Stimulated activated CD8-positive, alpha-beta memory T cell treated with anti-CD3 and anti-CD28 coated beads, Interleukin-7, amount 100 ng/mL, for 48 hours (primary cell): ENCODE results near the gene UPF3A.
A peak's percentile ranks its signal among the peaks of the same experiment; 100 is the strongest.
"Not testable (repeated sequence)": the region's sequence is repeated elsewhere in the genome, so short reads cannot be mapped to it uniquely, and the experiment has no call there.

Source experiments
- DNase-seq, 2 donors: peaks; one replicate each; pipeline ENCODE4 v3.0.0-alpha.2; 2020; ENCODE audit warnings: low read depth in 1 of 2; ENCODE audit errors: extremely low read depth in 1 of 2

The UPF3A gene

DNA sequence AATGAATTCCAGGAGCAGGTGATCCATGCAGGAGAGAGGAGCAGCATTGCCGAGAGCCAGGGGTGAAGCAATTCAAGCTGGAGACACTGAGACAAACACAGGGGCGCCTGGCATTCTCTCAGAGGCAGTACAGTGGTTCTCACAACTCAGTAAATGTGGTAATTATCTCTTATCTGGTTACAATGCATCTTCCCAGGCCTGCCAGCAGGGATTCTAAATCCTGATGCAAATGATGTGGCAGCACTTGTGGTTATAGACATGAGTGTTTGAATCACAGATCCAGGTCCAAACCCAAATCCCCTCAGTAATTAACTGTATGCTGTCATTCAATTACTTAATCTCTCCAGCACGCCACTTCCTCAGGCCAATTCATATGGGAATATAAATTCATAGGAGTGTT is 52.5 kb downstream of the UPF3A start:
- not testable (repeated sequence) for DNase-seq

DNA sequence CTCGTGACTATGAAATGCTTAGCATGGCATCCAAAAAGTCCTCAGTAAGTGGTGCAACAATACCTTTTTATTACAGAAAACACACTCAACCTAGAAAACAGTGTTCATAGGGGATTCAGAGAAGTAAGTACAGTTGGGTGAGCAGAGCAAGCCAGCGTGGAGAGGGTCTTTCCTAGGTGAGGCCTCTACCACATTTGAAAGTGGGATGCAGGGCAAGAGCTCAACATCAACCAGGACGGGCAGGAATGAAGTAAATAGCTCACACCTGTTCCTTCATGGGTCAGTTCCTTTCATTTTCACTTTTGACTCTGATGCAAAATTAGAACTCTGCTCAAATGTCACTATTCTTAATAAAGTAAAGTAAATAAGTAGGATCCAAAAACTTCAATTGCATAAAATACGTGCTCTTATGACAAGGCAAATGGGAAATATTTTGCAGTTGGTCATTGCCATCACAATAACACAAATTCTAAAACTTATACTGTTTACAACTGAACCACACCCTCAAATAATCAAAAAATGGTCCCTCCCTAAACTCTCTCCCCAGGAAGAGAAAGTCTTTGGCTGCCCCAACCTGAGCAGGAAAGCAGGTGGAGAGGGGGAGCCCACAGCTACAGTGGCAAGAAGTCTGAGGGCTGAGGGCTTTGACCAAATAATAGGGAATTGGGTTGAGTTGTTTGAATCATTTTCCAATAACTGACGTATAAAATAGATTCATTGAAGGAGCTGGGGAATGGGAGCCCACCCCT is 53.1 kb downstream of the UPF3A start:
- DNase-seq = no peak

DNA sequence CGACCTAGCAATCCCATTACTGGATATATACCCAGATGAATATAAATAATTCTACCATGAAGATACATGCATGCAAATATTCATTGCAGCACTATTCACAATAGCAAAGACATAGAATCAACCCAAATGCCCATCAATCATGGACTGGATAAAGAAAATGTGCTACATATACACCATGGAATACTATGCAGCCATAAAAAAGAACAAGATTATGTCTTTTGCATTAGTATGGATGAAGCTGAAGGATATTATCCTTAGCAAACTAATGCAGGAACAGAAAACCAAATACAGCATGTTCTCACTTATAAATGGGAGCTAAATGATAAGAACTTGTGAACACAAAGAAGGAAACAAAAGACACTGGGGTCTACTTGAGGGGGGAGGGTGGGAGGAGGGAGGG is 55.1 kb downstream of the UPF3A start:
- DNase-seq = not testable (repeated sequence)

DNA sequence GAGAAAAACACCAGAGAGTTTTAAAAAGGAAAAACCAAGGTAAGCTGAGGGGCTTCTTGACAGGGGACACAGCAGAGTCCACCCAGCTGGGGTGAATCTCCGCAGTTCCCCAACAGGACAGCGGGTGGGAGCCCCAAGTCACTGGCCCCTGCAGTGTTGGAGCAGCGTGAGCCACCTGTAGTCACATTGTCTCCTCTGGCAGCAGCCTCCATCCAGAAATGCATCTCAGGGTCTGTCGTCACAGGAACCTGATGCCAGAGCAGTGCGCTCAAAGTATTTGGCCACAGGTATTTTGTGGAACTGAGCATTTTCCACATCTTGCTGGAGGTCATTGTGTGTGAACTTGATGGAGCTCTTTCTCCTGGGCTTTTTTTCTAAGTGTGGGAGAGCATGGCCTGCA is 57.6 kb downstream of the UPF3A start:
- no peak for DNase-seq

GRCh38 chr13:114339857-114340534 is 58.6 kb downstream of the UPF3A start:
- peak; percentile 27 to 30 for DNase-seq

DNA sequence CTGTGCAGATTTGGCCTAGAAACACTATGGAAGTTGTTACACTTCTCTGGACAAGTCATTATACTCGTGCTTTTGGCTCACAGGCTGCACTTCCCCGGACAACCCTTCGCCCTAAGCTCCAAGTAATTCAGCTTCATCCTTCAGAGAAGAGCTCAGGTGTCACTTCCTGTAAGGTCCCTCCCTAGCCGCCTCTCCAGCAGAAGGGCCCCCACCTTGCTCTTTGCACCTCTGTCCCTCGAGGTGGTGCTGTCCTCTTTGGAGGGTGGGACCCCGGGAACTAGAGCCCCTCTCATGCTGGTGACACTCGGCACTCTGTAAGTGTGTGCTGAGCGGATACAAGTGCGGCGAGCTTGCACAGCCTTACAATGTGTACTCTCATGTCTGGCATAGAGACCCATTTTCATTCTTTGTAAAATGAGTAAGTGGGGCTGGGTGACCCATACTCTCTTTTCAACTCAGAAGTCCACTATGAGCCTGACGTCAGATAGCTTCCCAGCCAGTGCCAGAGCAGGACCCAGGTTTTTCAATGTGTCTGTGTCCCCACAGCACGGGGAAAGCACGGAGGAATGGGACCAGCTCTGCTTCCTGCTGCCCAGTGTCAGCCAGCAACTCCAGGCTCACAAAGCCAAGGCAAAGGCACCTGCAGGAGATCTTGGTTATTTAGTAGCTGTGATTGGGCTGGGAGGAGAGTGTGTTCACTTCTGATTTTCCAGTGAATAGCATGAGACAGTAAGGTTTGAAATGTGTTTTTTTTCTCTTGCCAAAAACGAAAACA is 59.8 kb downstream of the UPF3A start:
- DNase-seq = no peak

GRCh38 chr13:114347256-114347655 is 65.9 kb downstream of the UPF3A start:
- DNase-seq = not testable (repeated sequence)

- not testable (repeated sequence) for DNase-seq
Observed at GRCh38 chr13:114352763-114353162, 71.4 kb downstream of the UPF3A start.

DNA sequence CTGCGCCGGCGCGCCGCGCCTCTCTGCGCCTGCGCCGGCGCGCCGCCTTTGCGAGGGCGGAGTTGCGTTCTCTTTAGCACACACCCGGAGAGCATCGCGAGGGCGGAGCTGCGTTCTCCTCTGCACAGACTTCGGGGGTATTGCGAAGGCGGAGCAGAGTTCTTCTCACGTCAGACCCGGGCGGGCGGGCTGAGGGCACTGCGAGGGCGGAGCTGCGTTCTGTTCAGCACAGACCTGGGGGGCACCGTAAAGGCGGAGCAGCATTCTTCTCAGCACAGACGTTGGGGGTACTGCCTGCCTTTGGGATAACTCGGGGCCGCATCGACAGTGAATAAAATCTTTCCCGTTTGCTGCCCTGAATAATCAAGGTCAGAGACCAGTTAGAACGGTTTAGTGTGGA is 72.0 kb downstream of the UPF3A start:
- DNase-seq = not testable (repeated sequence)
